GM12878 (cell line): ENCODE results near the gene GPSM1. TPM values are rescaled to one million over a fixed set of nuclear protein-coding genes. Genes with fewer than 3 reads are reported as not detected.

Experiments
- ATAC-seq: fragments of 200-7000 bp; cut with Tn5 transposase; 3 replicates; pipeline ENCODE4 v1.9.1; 2020; ENCODE audit warnings: mild to moderate bottlenecking, moderate library complexity
- BruUV-seq: library from RNA; stranded (reverse); fragments of 400-500 nt; replicated peaks from 2 replicates; lab custom pipeline; 2021; lab: Mats Ljungman, UMichigan
- CTCF ChIA-PET: fragments of 300-600 bp; sonication (Branson Sonifier 250); formaldehyde crosslinking; extraction: SDS; loops from one replicate; lab custom pipeline; 2021; ENCODE audit warnings: inconsistent platforms; lab: Yijun Ruan, JAX
- POLR2A ChIA-PET: fragments of 350-600 bp; formaldehyde crosslinking; extraction: SDS; loops from one replicate; lab custom pipeline; 2021; ENCODE audit warnings: inconsistent platforms; lab: Charles Lee
- RAD21 ChIA-PET: fragments of 300-600 bp; sonication (Branson Sonifier 250); formaldehyde crosslinking; loops from one replicate; lab custom pipeline; 2023; ENCODE audit warnings: antibody characterized with exemption; ENCODE audit not compliant: unreplicated experiment; lab: Charles Lee
- SMC1A ChIA-PET: fragments of 300-600 bp; sonication (Branson Sonifier 250); formaldehyde crosslinking; loops from one replicate; lab custom pipeline; 2023; ENCODE audit not compliant: unreplicated experiment, uncharacterized antibody; lab: Charles Lee
- DNase-seq: peaks from one replicate; pipeline ENCODE4 v3.0.0-alpha.2; 2011; ENCODE audit warnings: low read depth, low spot score
- FAIRE-seq: peaks from 3 replicates; lab custom pipeline; 2011; peaks lifted over from hg19 to GRCh38; lab: Jason Lieb, UNC
- H2AFZ ChIP-seq: 2 replicates; pipeline ENCODE4 v1.6.0; 2011; ENCODE audit warnings: low read depth, low read length, control low read depth; ENCODE audit not compliant: control insufficient read depth
- H3K27ac ChIP-seq: 2 replicates; pipeline ENCODE4 v1.5.1; 2011; ENCODE audit warnings: control low read depth; ENCODE audit not compliant: control insufficient read depth, insufficient read depth
- H3K27me3 ChIP-seq, 2 experiments: replicated peaks in 1 of 2; 2 replicates each; pipeline versions ENCODE4 v1.6.0 to v1.6.1; 2011; ENCODE audit warnings: low read length in 1 of 2; ENCODE audit not compliant: control insufficient read depth in 2 of 2, insufficient read depth in 2 of 2
- H3K36me3 ChIP-seq, 2 experiments: 2 replicates each; pipeline ENCODE4 v1.5.1; 2011; ENCODE audit warnings: low read length in 1 of 2; ENCODE audit not compliant: control insufficient read depth in 2 of 2, insufficient read depth in 2 of 2
- H3K4me1 ChIP-seq: 2 replicates; pipeline ENCODE4 v1.6.1; 2011; ENCODE audit warnings: mild to moderate bottlenecking, low read length, moderate library complexity, mixed read lengths; ENCODE audit not compliant: control insufficient read depth, insufficient read depth
- H3K4me2 ChIP-seq: 2 replicates; pipeline ENCODE4 v1.6.0; 2011; ENCODE audit warnings: control low read depth; ENCODE audit not compliant: control insufficient read depth, insufficient read depth
- H3K4me3 ChIP-seq: fragments of 200-600 bp; sonication (generic); 2 replicates; pipeline ENCODE4 v1.5.1; 2016
- H3K79me2 ChIP-seq: 2 replicates; pipeline ENCODE4 v1.6.0; 2011; ENCODE audit warnings: low read length; ENCODE audit not compliant: control insufficient read depth, insufficient read depth
- H3K9ac ChIP-seq: 2 replicates; pipeline ENCODE4 v1.8.0; 2011; ENCODE audit warnings: low read length, control low read depth, mixed read lengths; ENCODE audit not compliant: control insufficient read depth, insufficient read depth
- H3K9me3 ChIP-seq: replicated peaks from 3 replicates; pipeline ENCODE4 v1.5.1; 2011; ENCODE audit warnings: mild to moderate bottlenecking, low read length; ENCODE audit not compliant: control insufficient read depth, insufficient read depth
- H4K20me1 ChIP-seq: 2 replicates; pipeline ENCODE4 v1.6.0; 2011; ENCODE audit not compliant: control insufficient read depth, insufficient read depth
- ATF7 ChIP-seq: fragments of 450-650 bp; IDR thresholded peaks from 2 replicates; pipeline ENCODE4 v1.6.1; 2016; ENCODE audit warnings: low read depth, mild to moderate bottlenecking
- CBX3 ChIP-seq: fragments of 200-600 bp; sonication (generic); IDR thresholded peaks from 2 replicates; pipeline ENCODE4 v1.6.1; 2016; ENCODE audit warnings: low read depth, borderline replicate concordance
- FOS ChIP-seq: IDR thresholded peaks from 3 replicates; pipeline ENCODE4 v1.6.1; 2011; ENCODE audit warnings: borderline replicate concordance; ENCODE audit not compliant: insufficient read length; ENCODE audit errors: extremely low read depth
- NBN ChIP-seq: fragments of 450-650 bp; IDR thresholded peaks from 2 replicates; pipeline ENCODE4 v1.6.1; 2016
- NFIC ChIP-seq: IDR thresholded peaks from 2 replicates; pipeline ENCODE4 v1.6.1; 2012; ENCODE audit warnings: low read depth, mild to moderate bottlenecking, inconsistent platforms, low read length, moderate library complexity
- PAX8 ChIP-seq: fragments of 450-650 bp; IDR thresholded peaks from 2 replicates; pipeline ENCODE4 v1.6.1; 2017; ENCODE audit warnings: mild to moderate bottlenecking, moderate library complexity
- RUNX3 ChIP-seq: IDR thresholded peaks from 2 replicates; pipeline ENCODE4 v1.6.1; 2012; ENCODE audit warnings: low read length, inconsistent platforms
- TAF1 ChIP-seq: IDR thresholded peaks from 2 replicates; pipeline ENCODE4 v1.6.1; 2011; ENCODE audit warnings: mild to moderate bottlenecking, low read depth, low read length, borderline replicate concordance
- TBL1XR1 ChIP-seq: IDR thresholded peaks from 2 replicates; pipeline ENCODE4 v1.6.1; 2012; ENCODE audit warnings: low read depth, low read length, improper control_type of control experiment
- USF2 ChIP-seq: IDR thresholded peaks from 2 replicates; pipeline ENCODE4 v1.6.1; 2011; ENCODE audit warnings: low read depth, low read length, improper control_type of control experiment, borderline replicate concordance
- WGBS: methylation state at CpG from one replicate; pipeline ENCODE4 v1.1.6; 2016; ENCODE audit warnings: low lambda C conversion rate; ENCODE audit not compliant: insufficient replicate concordance, insufficient coverage; ENCODE audit errors: missing lambda C conversion rate; 5-methylcytosine and 5-hydroxymethylcytosine counted together
- in situ Hi-C: fragments of 300-500 bp; cut with MboI; formaldehyde crosslinking; loops from 9 replicates; pipeline ENCODE4 v1.14.3; 2018; ENCODE audit warnings: mixed read lengths
- intact Hi-C: fragments of 100-400 bp; cut with micrococcal nuclease; formaldehyde crosslinking; loops from one replicate; pipeline ENCODE4 v1.14.2; 2022; ENCODE audit not compliant: unreplicated experiment
- polyA plus RNA-seq, 11 experiments: library from polyadenylated mRNA; depleted of rRNA in 4 of 11; unstranded in 6 of 11; stranded (reverse) in 5 of 11; fragments of >200 nt; fragmentation: Nextera tagmentation in 4 of 11; fragmentation: Illumina TruSeq in 1 of 11; extraction: Ambion mirVana in 4 of 11; extraction: Trizol in 1 of 11; gene quantifications; 1 replicate in 1 of 11; 2 replicates in 10 of 11; pipeline versions ENCODE4 v1.2.1 to v1.2.3, GENCODE V29; 2011 to 2016; ENCODE audit warnings: inconsistent platforms in 2 of 11, missing spikeins in 2 of 11, low read depth in 1 of 11
- total RNA-seq, 4 experiments: library from RNA; depleted of rRNA in 3 of 4; stranded (reverse); fragments of >200 nt in 3 of 4; fragmentation: Illumina TruSeq in 1 of 4; extraction: Trizol in 1 of 4; gene quantifications; 2 replicates each; pipeline versions ENCODE4 v1.2.1 to v1.2.3, GENCODE V29; 2013 to 2021
- TF ChIP-seq, protein P1 (sequence below): IDR thresholded peaks from 2 replicates; pipeline ENCODE4 v1.6.1; 2012; ENCODE audit warnings: improper control_type of control experiment, low read depth, low read length; ENCODE audit not compliant: insufficient replicate concordance
- TF ChIP-seq, protein P2 (sequence below): fragments of 450-650 bp; formaldehyde crosslinking; IDR thresholded peaks from 2 replicates; pipeline ENCODE4 v1.4.0; 2022; ENCODE audit warnings: mild to moderate bottlenecking, moderate library complexity
- TF ChIP-seq, protein P3 (sequence below): IDR thresholded peaks from 2 replicates; pipeline ENCODE4 v1.6.1; 2011; ENCODE audit warnings: low read depth, mild to moderate bottlenecking, low read length, moderate library complexity, borderline replicate concordance; ENCODE audit errors: extremely low read depth

Gene GPSM1
- total and polyA plus RNA-seq, 10 of the 15 experiments (the other 5 are each of a cell fraction or from before 2014, with no cell fraction given): 0.04 to 0.10 (median 0.10) TPM; not detected in 7

DNA sequence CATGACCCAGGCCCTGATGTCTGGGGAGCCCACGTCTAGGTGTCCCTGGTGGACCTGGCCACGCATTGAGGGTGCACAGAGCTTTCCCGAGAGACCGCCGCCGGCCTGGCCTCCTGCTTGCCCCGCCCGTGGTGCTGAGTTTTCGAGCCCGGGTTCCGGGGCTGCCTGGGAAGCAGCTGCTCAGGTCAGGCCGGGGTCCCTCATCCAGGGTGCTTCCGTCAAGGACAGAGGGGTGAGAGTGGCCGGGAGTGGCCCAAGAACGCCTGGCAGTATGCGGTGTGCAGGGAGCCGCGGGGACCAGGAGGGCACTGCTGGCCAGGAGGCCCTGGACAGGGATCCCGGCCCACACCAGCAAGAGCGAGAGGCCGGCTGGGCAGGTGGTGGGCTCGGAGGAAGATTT is 43.0 kb upstream of the GPSM1 start (continued):
- TF ChIP-seq, protein P1, sequence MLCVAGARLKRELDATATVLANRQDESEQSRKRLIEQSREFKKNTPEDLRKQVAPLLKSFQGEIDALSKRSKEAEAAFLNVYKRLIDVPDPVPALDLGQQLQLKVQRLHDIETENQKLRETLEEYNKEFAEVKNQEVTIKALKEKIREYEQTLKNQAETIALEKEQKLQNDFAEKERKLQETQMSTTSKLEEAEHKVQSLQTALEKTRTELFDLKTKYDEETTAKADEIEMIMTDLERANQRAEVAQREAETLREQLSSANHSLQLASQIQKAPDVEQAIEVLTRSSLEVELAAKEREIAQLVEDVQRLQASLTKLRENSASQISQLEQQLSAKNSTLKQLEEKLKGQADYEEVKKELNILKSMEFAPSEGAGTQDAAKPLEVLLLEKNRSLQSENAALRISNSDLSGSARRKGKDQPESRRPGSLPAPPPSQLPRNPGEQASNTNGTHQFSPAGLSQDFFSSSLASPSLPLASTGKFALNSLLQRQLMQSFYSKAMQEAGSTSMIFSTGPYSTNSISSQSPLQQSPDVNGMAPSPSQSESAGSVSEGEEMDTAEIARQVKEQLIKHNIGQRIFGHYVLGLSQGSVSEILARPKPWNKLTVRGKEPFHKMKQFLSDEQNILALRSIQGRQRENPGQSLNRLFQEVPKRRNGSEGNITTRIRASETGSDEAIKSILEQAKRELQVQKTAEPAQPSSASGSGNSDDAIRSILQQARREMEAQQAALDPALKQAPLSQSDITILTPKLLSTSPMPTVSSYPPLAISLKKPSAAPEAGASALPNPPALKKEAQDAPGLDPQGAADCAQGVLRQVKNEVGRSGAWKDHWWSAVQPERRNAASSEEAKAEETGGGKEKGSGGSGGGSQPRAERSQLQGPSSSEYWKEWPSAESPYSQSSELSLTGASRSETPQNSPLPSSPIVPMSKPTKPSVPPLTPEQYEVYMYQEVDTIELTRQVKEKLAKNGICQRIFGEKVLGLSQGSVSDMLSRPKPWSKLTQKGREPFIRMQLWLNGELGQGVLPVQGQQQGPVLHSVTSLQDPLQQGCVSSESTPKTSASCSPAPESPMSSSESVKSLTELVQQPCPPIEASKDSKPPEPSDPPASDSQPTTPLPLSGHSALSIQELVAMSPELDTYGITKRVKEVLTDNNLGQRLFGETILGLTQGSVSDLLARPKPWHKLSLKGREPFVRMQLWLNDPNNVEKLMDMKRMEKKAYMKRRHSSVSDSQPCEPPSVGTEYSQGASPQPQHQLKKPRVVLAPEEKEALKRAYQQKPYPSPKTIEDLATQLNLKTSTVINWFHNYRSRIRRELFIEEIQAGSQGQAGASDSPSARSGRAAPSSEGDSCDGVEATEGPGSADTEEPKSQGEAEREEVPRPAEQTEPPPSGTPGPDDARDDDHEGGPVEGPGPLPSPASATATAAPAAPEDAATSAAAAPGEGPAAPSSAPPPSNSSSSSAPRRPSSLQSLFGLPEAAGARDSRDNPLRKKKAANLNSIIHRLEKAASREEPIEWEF: no peak
- TF ChIP-seq NBN: no peak

DNA sequence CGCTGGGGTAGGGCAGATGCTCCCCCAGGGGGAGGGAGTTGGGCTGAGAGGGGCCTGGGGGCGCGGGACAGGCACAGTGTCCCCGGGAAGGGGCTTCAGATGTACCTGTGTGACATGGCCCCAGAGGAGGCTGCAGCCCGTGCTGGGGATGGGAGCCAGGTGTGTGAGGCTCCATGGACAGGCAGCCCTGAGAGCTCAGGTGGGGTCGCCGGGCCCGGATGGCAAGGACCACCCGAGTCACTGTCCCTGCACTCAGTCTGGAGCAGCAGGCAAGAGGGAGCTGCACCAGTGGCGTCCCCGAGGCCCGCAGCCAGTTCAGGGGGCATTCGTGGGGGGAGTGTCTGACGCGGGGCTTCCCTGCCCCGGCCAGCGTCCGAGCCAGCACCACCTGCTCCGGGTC is 42.4 kb upstream of the GPSM1 start:
- no peak overlapping the region for H3K4me3 ChIP-seq
- no peaks in the 10 kb centered on the region for H3K4me1 ChIP-seq
- no peaks in the 10 kb centered on the region for H3K36me3 ChIP-seq
- no peak overlapping the region for H3K27ac ChIP-seq
- no peak for FAIRE-seq
- in situ Hi-C loops (no loop called here), intact Hi-C loops (loop anchor here (10.0 kb wide), 1 partner anchor 320 kb away; the partner anchor contains the start of gene UBAC1)
- no peaks in the 10 kb centered on the region for H3K27me3 ChIP-seq
- H2AFZ ChIP-seq: no peak overlapping the region
- ChIA-PET SMC1A (interaction anchor here (1.6 kb wide), 1 partner anchor 115 kb away, joined by 3 read pairs; no protein-coding TSS in a partner anchor), CTCF (interaction anchor here (2.2 to 2.3 kb wide), 2 partner anchors 17 to 42 kb away, joined by 7 to 11 read pairs; no protein-coding TSS in a partner anchor), POLR2A (no interaction called here), RAD21 (no interaction called here)
- no peaks in the 10 kb centered on the region for H3K79me2 ChIP-seq
- 53% methylated on average over 15 of the region's 19 CpGs for WGBS
- no peaks in the 10 kb centered on the region for H4K20me1 ChIP-seq
- no peaks in the 10 kb centered on the region for H3K9me3 ChIP-seq
- no peak overlapping the region for H3K4me2 ChIP-seq
- DNase-seq: no peak
- no TSS peak for BruUV-seq
- no peak for ATAC-seq
- H3K9ac ChIP-seq: no peak overlapping the region
- no peak for TF ChIP-seq CBX3
- no peak for TF ChIP-seq TBL1XR1
- TF ChIP-seq, protein P2, sequence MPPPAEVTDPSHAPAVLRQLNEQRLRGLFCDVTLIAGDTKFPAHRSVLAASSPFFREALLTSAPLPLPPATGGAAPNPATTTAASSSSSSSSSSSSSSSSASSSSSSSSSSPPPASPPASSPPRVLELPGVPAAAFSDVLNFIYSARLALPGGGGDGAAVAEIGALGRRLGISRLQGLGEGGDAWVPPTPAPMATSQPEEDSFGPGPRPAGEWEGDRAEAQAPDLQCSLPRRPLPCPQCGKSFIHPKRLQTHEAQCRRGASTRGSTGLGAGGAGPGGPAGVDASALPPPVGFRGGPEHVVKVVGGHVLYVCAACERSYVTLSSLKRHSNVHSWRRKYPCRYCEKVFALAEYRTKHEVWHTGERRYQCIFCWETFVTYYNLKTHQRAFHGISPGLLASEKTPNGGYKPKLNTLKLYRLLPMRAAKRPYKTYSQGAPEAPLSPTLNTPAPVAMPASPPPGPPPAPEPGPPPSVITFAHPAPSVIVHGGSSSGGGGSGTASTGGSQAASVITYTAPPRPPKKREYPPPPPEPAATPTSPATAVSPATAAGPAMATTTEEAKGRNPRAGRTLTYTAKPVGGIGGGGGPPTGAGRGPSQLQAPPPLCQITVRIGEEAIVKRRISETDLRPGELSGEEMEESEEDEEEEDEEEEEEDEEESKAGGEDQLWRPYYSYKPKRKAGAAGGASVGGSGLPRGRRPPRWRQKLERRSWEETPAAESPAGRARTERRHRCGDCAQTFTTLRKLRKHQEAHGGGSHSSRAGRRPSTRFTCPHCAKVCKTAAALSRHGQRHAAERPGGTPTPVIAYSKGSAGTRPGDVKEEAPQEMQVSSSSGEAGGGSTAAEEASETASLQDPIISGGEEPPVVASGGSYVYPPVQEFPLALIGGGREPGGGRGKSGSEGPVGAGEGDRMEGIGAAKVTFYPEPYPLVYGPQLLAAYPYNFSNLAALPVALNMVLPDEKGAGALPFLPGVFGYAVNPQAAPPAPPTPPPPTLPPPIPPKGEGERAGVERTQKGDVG (CRISPR knock-in tag): no peak
- TF ChIP-seq, protein P3, sequence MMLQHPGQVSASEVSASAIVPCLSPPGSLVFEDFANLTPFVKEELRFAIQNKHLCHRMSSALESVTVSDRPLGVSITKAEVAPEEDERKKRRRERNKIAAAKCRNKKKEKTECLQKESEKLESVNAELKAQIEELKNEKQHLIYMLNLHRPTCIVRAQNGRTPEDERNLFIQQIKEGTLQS: no peak
- no peak for TF ChIP-seq RUNX3
- TF ChIP-seq ATF7: no peak
- no peak for TF ChIP-seq USF2
- no peak for TF ChIP-seq PAX8
- TF ChIP-seq FOS: no peak
- TF ChIP-seq TAF1: no peak
- TF ChIP-seq NFIC: no peak
